Sigmoid colon (tissue), 7 donors: ENCODE results near the gene SMIM24. TPM values are rescaled to one million over a fixed set of nuclear protein-coding genes. Genes with fewer than 3 reads are reported as not detected.

Source experiments
- DNase-seq: peaks from one replicate; pipeline ENCODE4 v3.0.0-alpha.2; 2019
- H3K27ac ChIP-seq, 4 donors: fragments of 200-600 bp; sonication (generic); one replicate each; pipeline ENCODE4 v1.5.1; 2016 to 2019; ENCODE audit warnings: mild to moderate bottlenecking in 1 of 4
- H3K27me3 ChIP-seq, 3 donors: fragments of 200-600 bp; sonication (generic); one replicate each; pipeline ENCODE4 v1.5.1; 2019; ENCODE audit warnings: mild to moderate bottlenecking in 1 of 3
- H3K36me3 ChIP-seq, 4 donors: fragments of 200-600 bp; sonication (generic); one replicate each; pipeline ENCODE4 v1.5.1; 2016 to 2019
- H3K4me1 ChIP-seq, 4 donors: fragments of 200-600 bp; sonication (generic); one replicate each; pipeline ENCODE4 v1.5.1; 2017 to 2019
- H3K4me3 ChIP-seq, 4 donors: fragments of 200-600 bp; sonication (generic); one replicate each; pipeline ENCODE4 v1.5.1; 2017 to 2019; ENCODE audit warnings: mild to moderate bottlenecking in 2 of 4, moderate library complexity in 1 of 4
- H3K9me3 ChIP-seq, 4 donors: fragments of 200-600 bp in 3 of 4; sonication (generic) in 3 of 4; one replicate each; pipeline versions ENCODE4 v1.5.1 to v1.6.1; 2013 to 2019
- CTCF ChIP-seq, 4 experiments: fragments of 450-650 bp in 3 of 4; fragments of 200-600 bp in 1 of 4; IDR thresholded peaks; one replicate each; pipeline ENCODE4 v1.5.1; 2016 to 2019; ENCODE audit warnings: antibody characterized with exemption in 4 of 4, mild to moderate bottlenecking in 3 of 4, moderate library complexity in 2 of 4
- EP300 ChIP-seq, 4 donors: sonication (generic); formaldehyde crosslinking; IDR thresholded peaks; one replicate each; pipeline ENCODE4 v1.6.1; 2017; ENCODE audit warnings: antibody characterized with exemption in 4 of 4
- POLR2A ChIP-seq, 2 donors: fragments of 450-650 bp; IDR thresholded peaks; one replicate each; pipeline ENCODE4 v1.6.1; 2016; ENCODE audit warnings: antibody characterized with exemption in 2 of 2, mild to moderate bottlenecking in 2 of 2, moderate library complexity in 2 of 2
- POLR2AphosphoS5 ChIP-seq, 4 donors: sonication (generic); formaldehyde crosslinking; IDR thresholded peaks; one replicate each; pipeline ENCODE4 v1.6.1; 2017; ENCODE audit warnings: antibody characterized with exemption in 4 of 4
- WGBS, 2 donors: extraction: QIAGEN DNeasy Blood & Tissue Kit; methylation state at CpG; one replicate each; pipeline ENCODE4 v1.1.7; 2013; 5-methylcytosine and 5-hydroxymethylcytosine counted together
- intact Hi-C: fragments of 100-400 bp; cut with DNase I; formaldehyde crosslinking; loops from one replicate; pipeline ENCODE4 v1.15.1; 2023
- polyA plus RNA-seq, 3 donors: library from polyadenylated mRNA; stranded (reverse); fragments of 200-250 nt; gene quantifications; one replicate each; pipeline ENCODE4 v1.2.3, GENCODE V29; 2013
- total RNA-seq, 4 donors: library from RNA; depleted of rRNA; stranded (reverse); fragments of >200 nt; gene quantifications; one replicate each; pipeline ENCODE4 v1.1.0, GENCODE V29; 2016
- donor health status: healthy with polysubstance abuse.
- donor health status: Bipolar disorder and iron deficiency.
- donor health status: healthy.

Gene SMIM24
- total and polyA plus RNA-seq, 7 donors: 15.1 to 72.7 (median 30.3) TPM; not detected in 4

GRCh38 chr19:3476830-3477229, 3.5 kb downstream of the SMIM24 start:
- Histone ChIP-seq H3K36me3 (no peaks in the 10 kb centered on the region), H3K9me3 (no peaks in the 10 kb centered on the region), H3K4me1 (peaks cover 0 to 12% (median 9%) of the 10 kb centered on the region in 4 donors), H3K27ac (no peak overlapping the region), H3K4me3 (no peak overlapping the region), H3K27me3 (peaks cover 16 to 37% (median 34%) of the 10 kb centered on the region in 3 donors)
- intact Hi-C loops: no loop called here
- no peak for TF ChIP-seq EP300 (IDR thresholded peaks at IDR 0.05)
- no peak for TF ChIP-seq POLR2A (IDR thresholded peaks at IDR 0.05)
- no peak for TF ChIP-seq POLR2AphosphoS5 (IDR thresholded peaks at IDR 0.05)
- TF ChIP-seq CTCF (IDR thresholded peaks at IDR 0.05): no peak
- no peak for DNase-seq
- WGBS, 2 donors: 85 to 91% methylated on average over 2 of the region's 2 CpGs

GRCh38 chr19:3475449-3475848, 4.9 kb downstream of the SMIM24 start:
- TF ChIP-seq EP300 (IDR thresholded peaks at IDR 0.05) (no peak), CTCF (IDR thresholded peaks at IDR 0.05) (no peak), POLR2AphosphoS5 (IDR thresholded peaks at IDR 0.05) (no peak), POLR2A (IDR thresholded peaks at IDR 0.05) (no peak)
- no peaks in the 10 kb centered on the region for H3K36me3 ChIP-seq
- H3K9me3 ChIP-seq: no peaks in the 10 kb centered on the region
- no peak for DNase-seq
- peaks cover 0 to 14% (median 11%) of the 10 kb centered on the region in 4 donors for H3K4me1 ChIP-seq
- peaks cover 6 to 23% (median 21%) of the 10 kb centered on the region in 3 donors for H3K27me3 ChIP-seq
- 91 to 95% methylated on average over 4 of the region's 4 CpGs for WGBS, 2 donors
- no peak overlapping the region for H3K27ac ChIP-seq
- H3K4me3 ChIP-seq: no peak overlapping the region
- intact Hi-C loops: no loop called here

- peaks cover 0 to 15% (median 13%) of the 10 kb centered on the region in 3 donors for H3K27me3 ChIP-seq
- H3K4me3 ChIP-seq: no peak overlapping the region
- H3K9me3 ChIP-seq: no peaks in the 10 kb centered on the region
- peaks cover 0 to 17% (median 14%) of the 10 kb centered on the region in 4 donors for H3K4me1 ChIP-seq
- DNase-seq: no peak
- intact Hi-C loops: no loop called here
- 77 to 85% methylated on average over 2 of the region's 2 CpGs for WGBS, 2 donors
- no peaks in the 10 kb centered on the region for H3K36me3 ChIP-seq
- TF ChIP-seq POLR2AphosphoS5 (IDR thresholded peaks at IDR 0.05): no peak
- TF ChIP-seq POLR2A (IDR thresholded peaks at IDR 0.05): no peak
- no peak for TF ChIP-seq CTCF (IDR thresholded peaks at IDR 0.05)
- TF ChIP-seq EP300 (IDR thresholded peaks at IDR 0.05): no peak
- H3K27ac ChIP-seq: no peak overlapping the region
These were observed 5.7 kb downstream of the SMIM24 start for GRCh38 chr19:3474614-3475013.

- intact Hi-C loops: no loop called here
- Histone ChIP-seq H3K27ac (no peak overlapping the region), H3K36me3 (no peaks in the 10 kb centered on the region), H3K27me3 (peaks cover 0 to 10% (median 7%) of the 10 kb centered on the region in 3 donors), H3K4me1 (peaks cover 0 to 23% (median 20%) of the 10 kb centered on the region in 4 donors), H3K4me3 (no peak overlapping the region), H3K9me3 (no peaks in the 10 kb centered on the region)
- no peak for DNase-seq
- no peak for TF ChIP-seq POLR2A (IDR thresholded peaks at IDR 0.05)
- no peak for TF ChIP-seq EP300 (IDR thresholded peaks at IDR 0.05)
- TF ChIP-seq POLR2AphosphoS5 (IDR thresholded peaks at IDR 0.05): no peak
- no peak for TF ChIP-seq CTCF (IDR thresholded peaks at IDR 0.05)
- 17 to 69% methylated on average over 8 of the region's 8 CpGs for WGBS, 2 donors
These were observed 6.3 kb downstream of the SMIM24 start for GRCh38 chr19:3474010-3474409.
